LNCaP clone FGC (cell line): Measurements from ENCODE around the gene SLC6A19.
A peak's percentile ranks its signal among the peaks of the same experiment; 100 is the strongest.

ENCODE experiments used
- DNase-seq: peaks from one replicate; pipeline ENCODE4 v3.0.0-alpha.2; 2011; ENCODE audit warnings: low read depth
- H3K4me3 ChIP-seq: 2 replicates; pipeline ENCODE4 v1.5.1; 2011; ENCODE audit warnings: mild to moderate bottlenecking, low read depth, low read length, control low read depth
- CTCF ChIP-seq: IDR thresholded peaks from 2 replicates; pipeline ENCODE4 v1.5.1; 2012; ENCODE audit warnings: mild to moderate bottlenecking; ENCODE audit not compliant: control insufficient read depth, insufficient read depth; ENCODE audit errors: extremely low read depth

Gene SLC6A19

GRCh38 chr5:1229822-1230221 lies 28.4 kb downstream of the SLC6A19 start:
- no peak for DNase-seq
- no peak overlapping the region for H3K4me3 ChIP-seq
- no peak for TF ChIP-seq CTCF

- no peak for DNase-seq
- no peak for TF ChIP-seq CTCF
- no peak overlapping the region for H3K4me3 ChIP-seq
Measured at GRCh38 chr5:1230551-1230950, 29.2 kb downstream of the SLC6A19 start.

- TF ChIP-seq CTCF, result no peak
Measured at GRCh38 chr5:1231354-1231905, 30.0 kb downstream of the SLC6A19 start.

GRCh38 chr5:1232780-1233179 lies 31.4 kb downstream of the SLC6A19 start:
- no peak for DNase-seq
- TF ChIP-seq CTCF, result no peak

More at GRCh38 chr5:1231354-1231905, 30.0 kb downstream of the SLC6A19 start:
- H3K4me3 ChIP-seq, result no peak overlapping the region
- DNase-seq, result no peak

GRCh38 chr5:1235379-1235778 lies 34.0 kb downstream of the SLC6A19 start:
- 0 out of 2 replicates have a peak, but pooled peaks have one; percentile 10 for TF ChIP-seq CTCF
- no peak for DNase-seq
- H3K4me3 ChIP-seq, result no peak overlapping the region

More at GRCh38 chr5:1232780-1233179, 31.4 kb downstream of the SLC6A19 start:
- no peak overlapping the region for H3K4me3 ChIP-seq

GRCh38 chr5:1235838-1236237 lies 34.4 kb downstream of the SLC6A19 start:
- no peak for DNase-seq
- TF ChIP-seq CTCF, result no peak
- no peak overlapping the region for H3K4me3 ChIP-seq
